ENCODE measurements around the gene SH2B2. TPM values are rescaled to one million over a fixed set of nuclear protein-coding genes. Genes with fewer than 3 reads are reported as not detected.

SH2B2 gene
- polyA plus RNA-seq, 1 donor from 2014 or later: 27.3 TPM

DNA sequence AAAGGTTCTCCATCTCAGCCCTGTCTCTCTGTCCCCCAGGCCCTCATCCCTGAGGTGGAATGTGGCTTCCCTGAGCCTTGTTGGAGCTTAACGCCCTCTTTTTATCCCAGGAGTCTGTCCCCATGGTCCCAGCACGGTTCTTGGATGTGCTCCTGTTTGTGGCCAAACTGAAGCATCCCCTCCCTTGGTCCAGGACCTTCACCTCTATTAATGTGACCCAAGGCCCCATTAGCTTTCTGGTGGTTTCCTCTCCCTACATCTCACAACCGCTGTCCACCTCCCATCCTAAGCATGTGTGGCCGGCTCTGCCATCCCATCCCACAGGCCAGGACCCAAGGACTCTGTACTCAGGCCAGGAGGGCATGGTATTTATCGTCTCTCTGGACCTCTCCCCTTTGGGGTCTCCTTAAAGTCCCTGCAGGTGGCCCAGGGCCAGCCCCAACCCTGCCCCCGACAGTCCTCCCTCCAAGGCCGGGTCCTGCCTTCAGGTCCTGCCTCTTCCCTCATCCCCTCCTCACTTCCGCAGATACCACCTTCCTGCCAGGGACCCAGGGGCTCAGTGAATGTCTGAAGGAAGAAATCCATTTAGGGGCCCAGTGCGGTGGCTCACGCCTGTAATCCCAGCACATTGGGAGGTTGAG is 15.4 kb upstream of the SH2B2 start:
- H3K4me2 ChIP-seq (ENCODE audit: low read length): no peak overlapping the region
- no peaks in the 10 kb centered on the region for H4K20me1 ChIP-seq (ENCODE audit: insufficient read depth)
- no peak overlapping the region for H2AFZ ChIP-seq (ENCODE audit: low read depth, low read length)
- H3K27me3 ChIP-seq (ENCODE audit: insufficient read depth, low read depth, low read length): no peaks in the 10 kb centered on the region
- H3F3A ChIP-seq (ENCODE audit: insufficient read depth, low read length, poor library complexity, severe bottlenecking): no peaks in the 10 kb centered on the region
- H3K9me3 ChIP-seq (ENCODE audit: low read length): no peaks in the 10 kb centered on the region
- H3K36me3 ChIP-seq (ENCODE audit: insufficient read depth, low read length): no peaks in the 10 kb centered on the region
- H3K4me3 ChIP-seq (ENCODE audit: low read length): no peak overlapping the region
- H3K9ac ChIP-seq (ENCODE audit: low read length): no peak overlapping the region
- H3K9me2 ChIP-seq (ENCODE audit: insufficient read depth, low read length): no peaks in the 10 kb centered on the region
- TF ChIP-seq MXI1 (conservative IDR thresholded peaks at IDR 0.05; ENCODE audit: poor library complexity, severe bottlenecking): no peak
- TF ChIP-seq SMC3 (conservative IDR thresholded peaks at IDR 0.05; ENCODE audit: poor library complexity): no peak
- TF ChIP-seq TAF1 (IDR thresholded peaks at IDR 0.05; ENCODE audit: low read depth): no peak
- TF ChIP-seq, protein P1, sequence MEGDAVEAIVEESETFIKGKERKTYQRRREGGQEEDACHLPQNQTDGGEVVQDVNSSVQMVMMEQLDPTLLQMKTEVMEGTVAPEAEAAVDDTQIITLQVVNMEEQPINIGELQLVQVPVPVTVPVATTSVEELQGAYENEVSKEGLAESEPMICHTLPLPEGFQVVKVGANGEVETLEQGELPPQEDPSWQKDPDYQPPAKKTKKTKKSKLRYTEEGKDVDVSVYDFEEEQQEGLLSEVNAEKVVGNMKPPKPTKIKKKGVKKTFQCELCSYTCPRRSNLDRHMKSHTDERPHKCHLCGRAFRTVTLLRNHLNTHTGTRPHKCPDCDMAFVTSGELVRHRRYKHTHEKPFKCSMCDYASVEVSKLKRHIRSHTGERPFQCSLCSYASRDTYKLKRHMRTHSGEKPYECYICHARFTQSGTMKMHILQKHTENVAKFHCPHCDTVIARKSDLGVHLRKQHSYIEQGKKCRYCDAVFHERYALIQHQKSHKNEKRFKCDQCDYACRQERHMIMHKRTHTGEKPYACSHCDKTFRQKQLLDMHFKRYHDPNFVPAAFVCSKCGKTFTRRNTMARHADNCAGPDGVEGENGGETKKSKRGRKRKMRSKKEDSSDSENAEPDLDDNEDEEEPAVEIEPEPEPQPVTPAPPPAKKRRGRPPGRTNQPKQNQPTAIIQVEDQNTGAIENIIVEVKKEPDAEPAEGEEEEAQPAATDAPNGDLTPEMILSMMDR (IDR thresholded peaks at IDR 0.05; ENCODE audit: poor library complexity, severe bottlenecking): no peak
- TF ChIP-seq, protein P2, sequence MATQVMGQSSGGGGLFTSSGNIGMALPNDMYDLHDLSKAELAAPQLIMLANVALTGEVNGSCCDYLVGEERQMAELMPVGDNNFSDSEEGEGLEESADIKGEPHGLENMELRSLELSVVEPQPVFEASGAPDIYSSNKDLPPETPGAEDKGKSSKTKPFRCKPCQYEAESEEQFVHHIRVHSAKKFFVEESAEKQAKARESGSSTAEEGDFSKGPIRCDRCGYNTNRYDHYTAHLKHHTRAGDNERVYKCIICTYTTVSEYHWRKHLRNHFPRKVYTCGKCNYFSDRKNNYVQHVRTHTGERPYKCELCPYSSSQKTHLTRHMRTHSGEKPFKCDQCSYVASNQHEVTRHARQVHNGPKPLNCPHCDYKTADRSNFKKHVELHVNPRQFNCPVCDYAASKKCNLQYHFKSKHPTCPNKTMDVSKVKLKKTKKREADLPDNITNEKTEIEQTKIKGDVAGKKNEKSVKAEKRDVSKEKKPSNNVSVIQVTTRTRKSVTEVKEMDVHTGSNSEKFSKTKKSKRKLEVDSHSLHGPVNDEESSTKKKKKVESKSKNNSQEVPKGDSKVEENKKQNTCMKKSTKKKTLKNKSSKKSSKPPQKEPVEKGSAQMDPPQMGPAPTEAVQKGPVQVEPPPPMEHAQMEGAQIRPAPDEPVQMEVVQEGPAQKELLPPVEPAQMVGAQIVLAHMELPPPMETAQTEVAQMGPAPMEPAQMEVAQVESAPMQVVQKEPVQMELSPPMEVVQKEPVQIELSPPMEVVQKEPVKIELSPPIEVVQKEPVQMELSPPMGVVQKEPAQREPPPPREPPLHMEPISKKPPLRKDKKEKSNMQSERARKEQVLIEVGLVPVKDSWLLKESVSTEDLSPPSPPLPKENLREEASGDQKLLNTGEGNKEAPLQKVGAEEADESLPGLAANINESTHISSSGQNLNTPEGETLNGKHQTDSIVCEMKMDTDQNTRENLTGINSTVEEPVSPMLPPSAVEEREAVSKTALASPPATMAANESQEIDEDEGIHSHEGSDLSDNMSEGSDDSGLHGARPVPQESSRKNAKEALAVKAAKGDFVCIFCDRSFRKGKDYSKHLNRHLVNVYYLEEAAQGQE (IDR thresholded peaks at IDR 0.05; ENCODE audit: borderline replicate concordance): no peak
- no peak for TF ChIP-seq EZH2 (IDR thresholded peaks at IDR 0.05; ENCODE audit: borderline replicate concordance, insufficient read depth, low read length, poor library complexity, severe bottlenecking)
- TF ChIP-seq RAD21 (conservative IDR thresholded peaks at IDR 0.05): no peak
- H3K27ac ChIP-seq (ENCODE audit: low read length): no peak overlapping the region
- H3K79me2 ChIP-seq (replicated peaks; ENCODE audit: insufficient read depth, low read length): no peaks in the 10 kb centered on the region

DNA sequence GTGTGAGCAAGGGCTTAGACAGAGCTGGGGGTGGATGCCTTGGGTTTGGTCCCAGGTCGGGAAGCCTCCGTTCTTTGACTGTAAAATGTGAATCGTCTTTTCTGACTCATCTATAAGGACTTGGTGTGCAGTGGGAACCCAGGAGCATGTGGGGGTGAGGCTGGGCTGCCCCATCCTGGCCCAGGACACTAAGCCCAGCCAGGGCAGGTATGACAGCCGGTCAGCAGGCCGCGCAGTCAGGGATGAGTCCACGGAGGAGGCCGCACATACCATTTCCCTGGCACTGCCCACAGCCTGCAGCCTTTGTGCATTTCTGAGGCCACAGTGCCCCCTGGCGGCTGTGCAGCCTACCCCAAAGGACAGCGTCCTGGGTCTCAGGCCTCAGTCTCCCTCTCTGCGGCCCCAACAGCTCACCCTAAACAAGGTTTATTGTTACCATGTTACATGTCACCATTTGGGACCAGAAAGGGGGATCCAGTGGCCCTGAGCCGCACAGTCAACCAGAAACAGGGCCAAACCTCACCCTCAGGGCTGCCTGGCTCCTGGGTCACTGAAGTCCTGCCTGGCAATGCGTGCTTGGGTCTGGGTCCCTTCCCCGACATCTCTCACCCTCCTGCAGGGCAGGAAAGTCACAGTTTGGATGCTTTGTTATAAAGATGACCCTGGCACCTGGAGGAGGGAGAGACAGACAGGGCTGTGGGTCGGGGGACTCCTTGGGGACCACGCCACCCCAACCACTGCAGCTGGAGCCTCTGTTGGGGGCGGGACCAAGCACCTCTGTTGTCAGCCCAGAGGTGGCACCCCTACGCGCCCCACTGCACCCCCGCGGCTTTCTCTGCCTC is 14.4 kb upstream of the SH2B2 start:
- Histone ChIP-seq H3K79me2 (replicated peaks; ENCODE audit: insufficient read depth, low read length) (no peaks in the 10 kb centered on the region), H3K4me2 (ENCODE audit: low read length) (no peak overlapping the region), H4K20me1 (ENCODE audit: insufficient read depth) (no peaks in the 10 kb centered on the region), H3F3A (ENCODE audit: insufficient read depth, low read length, poor library complexity, severe bottlenecking) (no peaks in the 10 kb centered on the region), H3K27ac (ENCODE audit: low read length) (no peak overlapping the region), H3K9ac (ENCODE audit: low read length) (no peak overlapping the region), H3K4me3 (ENCODE audit: low read length) (no peak overlapping the region), H3K27me3 (ENCODE audit: insufficient read depth, low read depth, low read length) (no peaks in the 10 kb centered on the region), H2AFZ (ENCODE audit: low read depth, low read length) (no peak overlapping the region), H3K9me3 (ENCODE audit: low read length) (no peaks in the 10 kb centered on the region), H3K9me2 (ENCODE audit: insufficient read depth, low read length) (no peaks in the 10 kb centered on the region), H3K36me3 (ENCODE audit: insufficient read depth, low read length) (no peaks in the 10 kb centered on the region)
- TF ChIP-seq EP300 (conservative IDR thresholded peaks at IDR 0.05; ENCODE audit: poor library complexity, severe bottlenecking): no peak
- peak; percentile 91 for TF ChIP-seq RAD21 (conservative IDR thresholded peaks at IDR 0.05)
- TF ChIP-seq, protein P1 (IDR thresholded peaks at IDR 0.05; ENCODE audit: poor library complexity, severe bottlenecking): peak; percentile 92
- TF ChIP-seq POLR2AphosphoS5 (IDR thresholded peaks at IDR 0.05): no peak
- peak; percentile 90 for TF ChIP-seq SMC3 (conservative IDR thresholded peaks at IDR 0.05; ENCODE audit: poor library complexity)

Measured in neural cell (in vitro differentiated cells).